HG02885 (cell line): ENCODE measurements around the gene MROH8.
"Not testable (repeated sequence)": the region's sequence is repeated elsewhere in the genome, so short reads cannot be mapped to it uniquely, and the experiment has no call there.

Source experiments
- ATAC-seq: cut with Tn5 transposase; IDR thresholded peaks from one replicate; pipeline ENCODE4 v1.9.1; 2021; ENCODE audit warnings: mild to moderate bottlenecking; ENCODE audit not compliant: unreplicated experiment, poor library complexity

MROH8 gene

DNA sequence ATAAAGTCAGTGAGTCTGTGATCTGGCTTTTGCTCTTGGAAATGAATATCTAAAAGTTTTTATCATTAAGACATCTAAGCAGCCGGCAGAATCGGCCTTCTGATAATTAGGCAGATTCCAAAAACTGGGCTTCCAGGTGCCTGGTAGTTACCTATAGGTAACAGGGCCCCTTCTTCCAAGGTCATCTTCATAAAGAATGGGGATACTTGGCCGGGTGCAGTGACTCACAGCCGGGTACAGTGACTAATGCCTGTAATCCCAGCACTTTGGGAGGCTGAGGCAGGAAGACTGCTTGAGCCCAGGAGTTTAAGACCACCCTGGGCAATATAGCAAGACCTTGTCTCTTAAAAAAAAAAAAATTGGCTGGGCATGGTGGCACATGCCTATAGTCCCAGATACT lies 70.7 kb downstream of the MROH8 start:
- ATAC-seq, result no peak

DNA sequence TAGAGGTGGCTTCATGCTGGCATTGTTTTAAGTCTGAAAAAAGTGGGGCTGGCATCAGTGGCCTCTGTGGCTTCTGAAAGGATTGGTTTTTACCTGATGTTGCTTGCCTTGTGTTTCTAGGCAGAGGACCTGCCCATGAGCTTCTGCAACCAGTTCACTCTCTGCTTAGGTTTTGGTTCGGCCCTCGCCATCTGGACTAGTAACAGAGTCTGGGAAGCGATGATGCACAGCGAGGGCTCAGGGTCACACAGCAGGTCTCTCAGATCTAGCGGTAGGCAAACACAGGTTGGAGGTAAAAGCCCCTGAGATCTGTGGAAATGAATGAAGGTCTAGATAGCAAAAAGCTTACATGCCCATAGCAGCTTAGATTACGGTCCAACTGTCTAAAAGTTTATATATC lies 76.8 kb downstream of the MROH8 start:
- no peak for ATAC-seq

DNA sequence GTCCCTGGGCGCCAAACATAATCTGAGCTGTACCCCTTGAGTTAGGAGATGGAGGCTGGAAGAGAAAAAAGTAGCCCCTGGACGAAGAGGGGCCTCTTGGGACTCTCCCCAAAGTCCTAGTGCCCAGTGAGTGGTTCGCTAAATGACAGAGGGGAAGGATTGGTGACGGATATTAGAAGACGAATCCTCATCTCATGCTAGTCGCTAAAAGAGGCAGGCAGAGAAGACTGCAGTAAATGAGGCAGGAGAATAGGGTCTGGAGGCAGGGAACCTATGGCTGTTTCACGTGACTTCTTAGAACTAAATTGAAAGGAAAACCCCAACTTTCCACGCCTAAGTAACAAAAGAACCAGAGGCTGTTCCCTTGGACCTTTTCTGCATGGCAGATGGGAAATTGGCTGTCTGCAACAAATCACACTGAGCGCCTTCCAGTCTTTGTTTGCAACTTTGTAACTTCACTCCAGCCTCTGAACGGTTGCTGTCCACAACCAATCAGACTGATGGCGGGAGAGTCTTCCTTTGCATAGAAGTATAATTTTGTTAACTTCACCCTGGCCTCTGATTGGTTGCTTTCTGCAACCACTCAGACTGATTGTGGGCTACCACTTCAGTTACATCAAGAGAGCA lies 82.8 kb downstream of the MROH8 start:
- peak; percentile 14 for ATAC-seq

DNA sequence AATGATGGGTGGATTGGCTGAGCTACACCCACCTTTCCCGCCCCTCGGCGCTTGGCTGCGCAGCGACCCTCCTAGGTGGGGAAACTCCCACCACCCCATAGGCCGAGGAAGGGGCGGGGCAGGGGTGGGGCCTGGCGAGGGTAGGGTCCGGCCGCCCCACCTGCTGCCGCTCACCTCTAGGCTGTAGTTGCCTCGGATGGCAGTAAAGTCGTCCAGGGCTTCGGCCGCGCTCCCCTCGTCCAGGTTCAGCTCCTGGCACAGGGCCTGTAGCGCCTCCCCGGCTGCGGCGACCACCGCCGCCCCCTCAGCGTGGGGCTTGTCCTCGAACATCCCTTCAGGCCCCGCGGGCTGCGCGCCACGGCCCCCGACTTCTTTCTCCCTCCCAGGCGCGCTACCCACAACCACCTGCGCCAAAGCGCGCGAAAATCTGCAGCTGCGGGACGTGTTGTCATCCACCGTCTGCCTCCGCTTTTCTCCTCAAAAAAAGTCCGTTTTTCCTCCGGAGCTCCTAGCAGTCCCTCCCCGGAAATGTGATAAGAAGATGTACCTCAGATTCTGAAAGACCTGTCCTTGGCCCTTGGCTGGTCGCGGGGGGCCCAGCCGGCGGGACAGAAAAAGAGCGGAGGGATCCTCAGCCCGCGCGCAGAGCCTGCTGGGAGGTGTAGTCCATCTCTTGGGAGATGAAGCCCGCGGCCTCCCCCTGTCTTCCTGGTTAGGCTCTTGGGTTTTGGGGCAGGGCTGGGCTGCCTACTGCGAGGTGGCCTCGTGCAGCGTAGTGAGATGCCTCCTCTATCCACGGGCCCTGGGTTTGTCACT lies 83.5 kb downstream of the MROH8 start, which contains the start of gene RBL1:
RBL1 (minus strand) TSS at position 399 of the 816 bp plus-strand sequence; CDS start at position 330, 69 bp downstream.
- ATAC-seq, result peak; percentile 75

DNA sequence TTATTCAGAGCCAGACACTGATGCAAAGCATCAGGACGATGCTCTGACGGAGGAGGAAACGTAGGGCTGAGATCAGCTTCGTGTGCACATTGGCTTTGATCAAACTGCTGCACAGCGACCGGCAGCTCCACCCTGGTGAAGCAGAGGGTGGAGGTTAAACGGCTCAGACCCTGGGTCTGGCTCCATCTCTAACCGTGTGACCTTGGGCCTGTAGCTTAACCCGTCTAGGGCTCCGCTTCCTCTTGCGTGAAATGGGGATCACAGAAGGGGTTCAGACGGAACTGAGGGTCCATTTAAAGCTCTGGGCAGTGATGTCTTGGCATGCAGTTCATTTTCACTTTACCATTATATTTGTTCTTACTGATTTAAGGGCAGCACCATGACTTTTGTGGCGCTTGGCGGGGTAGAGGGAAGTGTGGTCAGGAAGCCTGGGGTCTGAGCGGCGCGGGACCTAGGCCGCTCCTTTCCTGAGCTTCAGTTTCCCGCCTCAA lies 84.2 kb downstream of the MROH8 start:
- peak; percentile 21 for ATAC-seq

DNA sequence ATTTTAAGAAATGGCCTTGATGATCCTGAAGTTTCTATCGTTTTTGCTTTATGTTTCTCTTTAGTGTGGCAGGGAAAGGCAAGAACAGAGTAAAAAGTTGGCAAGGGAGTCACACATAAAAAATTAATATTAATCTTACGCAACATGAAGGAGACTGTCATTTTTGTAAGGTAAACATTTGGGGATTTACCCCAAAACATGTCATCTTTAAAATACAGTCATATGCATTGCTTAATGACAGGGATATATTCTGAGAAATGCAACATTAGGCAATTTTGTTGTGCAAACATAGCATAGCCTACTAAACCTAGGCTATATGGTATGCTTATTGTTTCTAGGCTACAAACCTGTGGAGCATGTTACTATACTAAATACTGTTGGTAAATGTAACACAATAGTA lies 88.9 kb downstream of the MROH8 start:
- no peak for ATAC-seq

DNA sequence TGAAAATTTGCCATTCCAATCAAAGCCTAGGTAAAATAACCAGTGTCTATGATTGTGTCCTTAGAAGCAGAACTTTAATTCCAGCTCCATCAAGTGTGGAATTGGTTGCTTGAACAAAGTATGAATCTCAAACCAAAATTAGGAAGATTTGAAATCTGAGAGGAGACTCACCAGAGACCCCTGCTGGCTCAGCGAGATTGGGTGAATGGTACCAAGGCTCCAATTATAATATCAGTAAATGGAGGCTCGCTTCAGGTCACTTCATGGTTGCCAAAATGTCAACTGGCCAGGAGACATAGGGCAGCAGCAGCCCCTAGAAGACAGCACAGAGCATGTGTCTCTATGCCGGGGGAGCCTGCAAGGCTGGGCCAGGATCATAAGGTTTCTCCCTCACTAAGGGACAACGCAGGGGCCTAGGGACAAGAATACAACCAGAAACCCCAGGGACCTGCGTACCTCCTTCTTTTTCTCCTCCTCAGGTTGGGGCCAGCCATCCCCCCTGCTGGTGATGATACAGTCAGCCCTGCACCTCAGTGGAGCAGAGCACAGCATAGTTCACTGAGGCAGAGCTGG lies 97.5 kb downstream of the MROH8 start:
- no peak for ATAC-seq

DNA sequence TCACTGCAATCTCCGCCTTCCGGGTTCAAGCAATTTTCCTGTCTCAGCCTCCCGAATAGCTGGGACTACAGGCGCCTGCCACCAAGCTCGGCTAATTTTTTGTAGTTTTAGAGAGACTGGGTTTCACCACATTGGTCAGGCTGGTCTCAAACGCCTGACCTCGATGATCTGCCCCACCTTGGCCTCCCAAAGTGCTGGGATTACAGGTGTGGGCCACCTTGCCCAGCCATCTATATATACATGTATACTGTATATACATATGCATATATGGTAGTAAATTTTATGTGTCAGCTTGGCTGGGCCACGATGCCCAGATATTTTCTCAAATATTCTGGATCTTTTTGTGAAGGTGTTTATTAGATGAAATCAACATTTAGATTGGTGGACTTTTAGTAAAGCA lies 102.3 kb downstream of the MROH8 start:
- ATAC-seq, result no peak

DNA sequence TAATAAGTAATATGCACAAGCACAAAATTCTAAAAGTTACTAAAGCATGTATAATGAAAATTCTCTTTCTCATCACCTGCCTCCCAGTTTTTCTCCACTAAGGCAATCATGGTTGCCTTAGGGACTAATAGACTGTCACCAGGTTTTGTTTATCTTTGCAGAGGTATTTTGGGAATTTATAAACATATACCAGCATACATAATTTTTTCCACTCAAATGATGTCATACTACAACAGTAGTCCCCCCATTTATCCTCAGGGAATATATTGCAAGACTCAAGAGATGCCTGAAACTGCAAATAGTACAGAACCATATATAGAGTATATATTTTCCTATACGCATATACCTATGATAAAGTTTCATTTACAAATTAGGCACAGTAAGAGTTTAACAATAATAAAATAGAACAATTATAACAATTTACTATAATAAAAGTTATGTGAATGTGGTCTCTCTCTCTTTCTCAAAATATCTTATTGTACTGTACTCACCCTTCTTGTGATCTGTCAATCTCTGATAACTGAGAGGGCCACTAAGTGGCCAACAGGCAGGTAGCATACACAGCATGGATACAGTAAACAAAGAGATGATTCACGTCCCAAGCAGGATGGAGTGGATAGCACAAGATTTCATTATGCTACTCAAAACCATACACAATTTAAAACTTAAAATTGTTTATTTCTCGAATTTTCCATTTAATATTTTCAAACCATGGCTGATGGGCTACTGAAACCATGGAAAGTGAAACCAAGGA lies 103.2 kb downstream of the MROH8 start:
- no peak for ATAC-seq

DNA sequence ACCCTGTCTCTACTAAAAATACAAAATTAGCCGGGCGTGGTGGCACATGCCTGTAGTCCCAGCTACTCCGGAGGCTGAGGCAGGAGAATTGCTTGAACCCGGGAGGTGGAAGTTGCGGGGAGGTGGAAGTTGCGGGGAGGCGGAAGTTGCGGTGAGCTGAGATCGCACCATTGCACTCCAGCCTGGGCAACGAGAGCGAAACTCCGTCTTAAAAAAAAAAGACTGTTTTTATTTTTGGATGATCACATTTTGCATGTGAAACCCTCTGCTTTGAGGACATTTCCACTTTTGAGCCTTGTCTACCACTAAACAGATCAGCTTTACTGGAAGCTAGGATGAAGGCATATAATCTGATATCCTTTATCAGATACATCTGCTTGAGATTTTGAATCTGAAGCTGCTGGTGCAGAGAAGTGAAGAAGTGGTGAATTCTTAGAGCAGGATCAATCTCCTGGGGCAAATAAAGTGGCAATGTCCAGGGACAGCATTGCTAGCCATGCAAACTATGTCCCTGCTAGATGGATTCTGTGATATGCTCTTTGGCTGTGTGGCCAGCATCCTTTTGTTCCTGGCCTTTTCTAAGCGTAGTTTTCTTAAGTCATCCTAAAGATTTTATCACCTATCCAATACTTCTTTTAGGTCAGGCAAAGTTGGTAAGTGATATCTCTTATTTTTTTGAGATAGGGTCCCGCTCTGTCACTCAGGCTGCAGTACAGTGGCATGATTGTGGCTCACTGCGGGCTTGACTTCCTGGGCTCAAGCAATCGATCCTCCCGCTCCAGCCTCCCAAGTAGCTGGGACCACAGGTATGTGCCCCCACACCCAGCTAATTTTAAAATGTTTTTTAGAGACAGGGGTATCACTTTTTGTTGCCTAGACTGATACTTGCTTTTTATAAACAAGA lies 106.8 kb downstream of the MROH8 start:
- no peak for ATAC-seq

DNA sequence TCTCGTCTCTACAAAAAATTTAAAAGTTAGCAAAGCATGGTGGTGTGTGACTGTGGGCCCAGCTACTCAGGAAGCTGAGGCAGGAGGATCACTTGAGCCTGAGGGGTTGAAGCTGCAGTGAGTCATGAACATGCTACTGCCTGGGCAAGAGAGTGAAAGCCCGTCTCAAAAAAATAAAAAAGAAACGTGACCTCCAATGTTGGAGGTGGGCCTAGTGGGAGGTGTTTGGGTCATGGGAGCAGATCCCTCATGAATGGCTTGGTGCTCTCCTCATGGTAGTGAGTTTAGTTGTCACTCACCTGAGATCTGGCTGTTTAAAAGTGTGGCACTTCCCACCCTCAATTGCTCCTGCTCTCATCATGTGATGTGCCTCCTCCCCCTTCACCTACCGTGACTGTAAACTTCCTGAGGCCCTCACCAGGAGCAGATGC lies 107.9 kb downstream of the MROH8 start:
- no peak for ATAC-seq

DNA sequence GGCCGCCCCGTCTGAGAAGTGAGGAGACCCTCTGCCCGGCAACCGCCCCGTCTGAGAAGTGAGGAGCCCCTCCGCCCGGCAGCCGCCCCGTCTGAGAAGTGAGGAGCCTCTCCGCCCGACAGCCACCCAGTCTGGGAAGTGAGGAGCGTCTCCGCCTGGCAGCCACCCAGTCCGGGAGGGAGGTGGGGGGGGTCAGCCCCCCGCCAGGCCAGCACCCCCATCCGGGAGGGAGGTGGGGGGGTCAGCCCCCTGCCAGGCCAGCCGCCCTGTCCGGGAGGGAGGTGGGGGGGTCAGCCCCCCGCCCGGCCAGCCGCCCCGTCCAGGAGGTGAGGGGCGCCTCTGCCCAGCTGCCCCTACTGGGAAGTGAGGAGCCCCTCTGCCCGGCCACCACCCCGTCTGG lies 109.8 kb downstream of the MROH8 start:
- ATAC-seq, result not testable (repeated sequence)

DNA sequence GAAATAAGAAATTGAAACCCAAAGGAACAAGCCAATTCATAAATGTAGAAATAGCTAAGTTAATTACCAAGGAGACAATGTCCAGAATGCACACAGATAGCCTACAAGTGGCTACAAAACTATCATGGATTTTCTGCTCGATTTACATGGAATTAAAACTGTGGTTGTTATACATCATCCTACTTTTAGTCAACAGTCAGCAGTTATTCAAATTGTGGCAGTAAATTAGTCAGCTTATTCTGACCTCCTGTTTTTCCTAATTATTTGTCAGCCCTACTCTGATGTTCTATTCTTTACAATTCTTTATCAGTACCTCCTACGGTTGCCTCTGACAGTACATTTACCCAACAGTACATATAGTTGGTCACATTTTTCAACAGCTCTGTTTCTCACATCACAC lies 113.2 kb downstream of the MROH8 start:
- no peak for ATAC-seq

DNA sequence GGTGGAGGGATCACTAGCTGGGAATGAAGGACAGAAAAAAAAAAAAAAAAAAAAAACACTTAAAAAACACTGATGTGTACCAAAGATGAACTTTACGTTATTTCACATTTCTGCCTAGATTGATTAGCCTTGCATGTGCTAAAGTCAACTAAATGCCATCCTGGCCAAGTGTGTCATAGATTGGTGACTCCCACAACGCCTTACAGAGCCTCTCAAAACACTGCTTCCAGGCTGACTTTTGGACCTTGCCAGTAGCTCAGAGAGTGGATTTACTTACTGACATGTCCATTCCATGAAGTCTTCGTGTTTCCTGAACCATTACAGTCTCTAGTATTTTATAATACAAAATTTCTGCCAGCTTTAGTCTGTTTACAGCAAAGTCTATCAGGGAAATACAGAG lies 124.1 kb downstream of the MROH8 start:
- ATAC-seq, result no peak

DNA sequence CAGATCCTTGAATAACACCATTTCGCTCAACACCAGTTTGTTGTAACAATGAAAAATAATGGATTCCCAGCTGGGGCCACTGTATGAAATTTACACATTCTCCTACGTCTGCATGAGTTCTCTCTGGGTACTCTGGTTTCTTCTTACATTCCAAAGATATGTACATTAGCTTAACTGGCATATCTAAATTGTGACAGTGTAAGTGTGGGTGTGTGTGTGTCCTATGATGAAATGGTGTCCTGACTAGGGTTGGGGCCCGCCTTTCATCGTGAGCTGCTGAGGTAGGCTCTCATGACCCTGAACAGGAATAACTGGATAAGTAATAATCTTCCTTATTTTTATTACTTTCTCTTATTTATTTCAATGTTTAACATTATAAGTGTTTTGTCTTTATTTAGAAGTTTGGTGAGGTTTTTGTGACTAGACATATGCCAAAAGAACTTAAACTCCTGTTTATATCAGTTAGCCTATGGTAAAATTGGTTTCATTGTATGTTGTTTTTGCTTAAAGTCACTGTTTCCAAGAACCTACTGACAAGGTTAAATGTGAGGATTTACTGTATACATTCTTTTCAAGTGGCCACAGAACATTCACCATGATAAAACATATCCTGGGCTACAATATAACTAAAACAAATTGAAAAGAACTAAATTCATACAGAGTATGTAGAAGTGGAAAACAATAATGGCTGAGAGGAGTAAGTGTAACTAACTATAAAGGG lies 126.0 kb downstream of the MROH8 start:
- no peak for ATAC-seq
